ENCODE measurements around the gene SACS. TPM values are rescaled to one million over a fixed set of nuclear protein-coding genes. Genes with fewer than 3 reads are reported as not detected.

Gene SACS
- total RNA-seq, 4 donors from 2014 or later = 12.9 to 32.9 (median 23.5) TPM

- WGBS, 2 donors = 79 to 80% methylated on average over 4 of the region's 4 CpGs
- H3K9me3 ChIP-seq = no peaks in the 10 kb centered on the region
- DNase-seq (ENCODE audit: low spot score in 2 of 2) = no peak
- H3K4me3 ChIP-seq = no peak overlapping the region
- H3K4me1 ChIP-seq = peaks cover 0 to 15% (median 0%) of the 10 kb centered on the region in 4 donors
- TF ChIP-seq POLR2A (IDR thresholded peaks at IDR 0.05) (no peak), EP300 (IDR thresholded peaks at IDR 0.05) (no peak), CTCF (IDR thresholded peaks at IDR 0.05) (no peak)
- H3K27ac ChIP-seq = no peak overlapping the region
- no peaks in the 10 kb centered on the region for H3K27me3 ChIP-seq
- no peaks in the 10 kb centered on the region for H3K36me3 ChIP-seq
Measured at GRCh38 chr13:23434491-23434890, 989 bp upstream of the SACS start.

- WGBS, 2 donors = 57 to 69% methylated on average over 6 of the region's 6 CpGs
- TF ChIP-seq POLR2A (IDR thresholded peaks at IDR 0.05) (no peak), EP300 (IDR thresholded peaks at IDR 0.05) (no peak), CTCF (IDR thresholded peaks at IDR 0.05) (no peak)
- no peak for DNase-seq (ENCODE audit: low spot score in 2 of 2)
Measured at GRCh38 chr13:23432626-23433025, 876 bp downstream of the SACS start.

GRCh38 chr13:23430664-23431063 is 2.8 kb downstream of the SACS start:
- H3K9me3 ChIP-seq = no peaks in the 10 kb centered on the region
- peaks cover 0 to 29% (median 10%) of the 10 kb centered on the region in 4 donors for H3K4me1 ChIP-seq
- H3K4me3 ChIP-seq = no peak overlapping the region
- DNase-seq (ENCODE audit: low spot score in 2 of 2) = no peak
- TF ChIP-seq EP300 (IDR thresholded peaks at IDR 0.05) (no peak), POLR2A (IDR thresholded peaks at IDR 0.05) (no peak), CTCF (IDR thresholded peaks at IDR 0.05) (no peak)
- WGBS, 2 donors = 76 to 81% methylated on average over 5 of the region's 5 CpGs
- H3K27ac ChIP-seq = no peak overlapping the region
- H3K36me3 ChIP-seq = no peaks in the 10 kb centered on the region
- no peaks in the 10 kb centered on the region for H3K27me3 ChIP-seq

More at GRCh38 chr13:23432626-23433025, 876 bp downstream of the SACS start:
- Histone ChIP-seq H3K36me3 (no peaks in the 10 kb centered on the region), H3K4me1 (peaks cover 0 to 20% (median 4%) of the 10 kb centered on the region in 4 donors), H3K27ac (no peak overlapping the region), H3K4me3 (no peak overlapping the region), H3K9me3 (no peaks in the 10 kb centered on the region), H3K27me3 (no peaks in the 10 kb centered on the region)

- H3K4me3 ChIP-seq = no peak overlapping the region
- no peaks in the 10 kb centered on the region for H3K9me3 ChIP-seq
- TF ChIP-seq POLR2A (IDR thresholded peaks at IDR 0.05) (no peak), EP300 (IDR thresholded peaks at IDR 0.05) (no peak), CTCF (IDR thresholded peaks at IDR 0.05) (no peak)
- H3K36me3 ChIP-seq = no peaks in the 10 kb centered on the region
- 67 to 78% methylated on average over 11 of the region's 11 CpGs for WGBS, 2 donors
- no peaks in the 10 kb centered on the region for H3K27me3 ChIP-seq
- H3K27ac ChIP-seq = peak overlapping the region in 2 of 4 donors; percentile 21 to 25
- H3K4me1 ChIP-seq = peaks cover 0 to 19% (median 10%) of the 10 kb centered on the region in 4 donors
- no peak for DNase-seq (ENCODE audit: low spot score in 2 of 2)
Measured at GRCh38 chr13:23427881-23428528, 5.5 kb downstream of the SACS start.

- 49 to 51% methylated on average over 7 of the region's 7 CpGs for WGBS, 2 donors
- peaks cover 0 to 14% (median 10%) of the 10 kb centered on the region in 4 donors for H3K4me1 ChIP-seq
- DNase-seq (ENCODE audit: low spot score in 2 of 2) = no peak
Measured at GRCh38 chr13:23427342-23427843, 6.1 kb downstream of the SACS start.

More at GRCh38 chr13:23427342-23427843, 6.1 kb downstream of the SACS start:
- TF ChIP-seq POLR2A (IDR thresholded peaks at IDR 0.05) = no peak
- TF ChIP-seq CTCF (IDR thresholded peaks at IDR 0.05) = no peak
- peak in 1 of 2 donors; percentile 42 for TF ChIP-seq EP300 (IDR thresholded peaks at IDR 0.05)
- H3K4me3 ChIP-seq = no peak overlapping the region
- peak overlapping the region in 2 of 4 donors; percentile 21 to 25 for H3K27ac ChIP-seq
- H3K27me3 ChIP-seq = no peaks in the 10 kb centered on the region
- H3K9me3 ChIP-seq = no peaks in the 10 kb centered on the region
- no peaks in the 10 kb centered on the region for H3K36me3 ChIP-seq
